ENCODE data around the gene PLA2G2C.

The PLA2G2C gene

DNA sequence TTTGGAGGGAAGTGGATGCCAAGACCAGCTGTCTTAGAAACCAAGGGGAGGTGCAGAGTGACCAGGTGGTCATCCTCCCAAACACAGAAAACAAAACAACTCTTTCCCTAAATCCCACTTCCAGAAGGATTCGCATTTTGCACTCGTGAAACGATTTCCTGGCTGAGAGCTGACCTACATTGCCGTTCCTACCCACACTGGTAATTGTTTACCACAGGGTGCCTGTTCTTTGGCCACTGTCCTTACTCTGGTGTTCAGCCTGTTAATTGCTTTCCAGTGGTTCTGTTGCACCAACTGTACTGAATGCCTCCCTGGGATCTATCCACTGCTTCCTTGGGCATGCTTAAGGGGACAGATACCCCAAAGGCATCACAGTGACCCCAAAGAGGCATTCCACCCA lies 23.2 kb upstream of the PLA2G2C start:
- no peak overlapping the region for H3K4me3 ChIP-seq (replicated peaks; ENCODE audit: low read depth, low read length)
- DNase-seq (ENCODE audit: extremely low read depth, low read depth), result no peak
- TF ChIP-seq, protein P1, sequence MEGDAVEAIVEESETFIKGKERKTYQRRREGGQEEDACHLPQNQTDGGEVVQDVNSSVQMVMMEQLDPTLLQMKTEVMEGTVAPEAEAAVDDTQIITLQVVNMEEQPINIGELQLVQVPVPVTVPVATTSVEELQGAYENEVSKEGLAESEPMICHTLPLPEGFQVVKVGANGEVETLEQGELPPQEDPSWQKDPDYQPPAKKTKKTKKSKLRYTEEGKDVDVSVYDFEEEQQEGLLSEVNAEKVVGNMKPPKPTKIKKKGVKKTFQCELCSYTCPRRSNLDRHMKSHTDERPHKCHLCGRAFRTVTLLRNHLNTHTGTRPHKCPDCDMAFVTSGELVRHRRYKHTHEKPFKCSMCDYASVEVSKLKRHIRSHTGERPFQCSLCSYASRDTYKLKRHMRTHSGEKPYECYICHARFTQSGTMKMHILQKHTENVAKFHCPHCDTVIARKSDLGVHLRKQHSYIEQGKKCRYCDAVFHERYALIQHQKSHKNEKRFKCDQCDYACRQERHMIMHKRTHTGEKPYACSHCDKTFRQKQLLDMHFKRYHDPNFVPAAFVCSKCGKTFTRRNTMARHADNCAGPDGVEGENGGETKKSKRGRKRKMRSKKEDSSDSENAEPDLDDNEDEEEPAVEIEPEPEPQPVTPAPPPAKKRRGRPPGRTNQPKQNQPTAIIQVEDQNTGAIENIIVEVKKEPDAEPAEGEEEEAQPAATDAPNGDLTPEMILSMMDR (IDR thresholded peaks at IDR 0.05; ENCODE audit: low read depth, low read length, missing control alignments), result no peak

GRCh38 chr1:20207546-20207945 lies 21.2 kb upstream of the PLA2G2C start:
- DNase-seq (ENCODE audit: extremely low read depth, low read depth), result no peak
- TF ChIP-seq, protein P1 (IDR thresholded peaks at IDR 0.05; ENCODE audit: low read depth, low read length, missing control alignments), result no peak
- no peak overlapping the region for H3K4me3 ChIP-seq (replicated peaks; ENCODE audit: low read depth, low read length)

DNA sequence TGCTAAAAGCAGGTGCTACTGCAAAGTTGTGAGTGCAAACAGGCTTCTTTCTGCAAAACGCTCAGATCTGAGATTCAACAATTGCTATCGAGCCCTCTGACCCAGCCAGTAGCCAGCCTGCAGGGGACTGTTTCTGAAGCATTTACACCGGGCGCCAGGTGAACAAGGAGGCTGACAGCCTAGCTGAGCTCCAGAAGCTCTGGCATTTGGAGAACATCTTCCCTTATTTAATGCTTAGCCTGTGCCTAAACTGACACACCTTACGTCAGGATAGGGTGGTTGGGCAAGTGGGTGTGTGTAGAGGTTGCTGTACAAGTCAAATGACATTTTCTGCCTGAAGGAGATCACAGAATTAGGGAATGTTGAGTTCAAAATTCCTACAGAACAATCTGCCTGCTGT lies 15.8 kb upstream of the PLA2G2C start:
- no peak for DNase-seq (ENCODE audit: extremely low read depth, low read depth)
- H3K4me3 ChIP-seq (replicated peaks; ENCODE audit: low read depth, low read length), result no peak overlapping the region
- TF ChIP-seq, protein P1 (IDR thresholded peaks at IDR 0.05; ENCODE audit: low read depth, low read length, missing control alignments), result no peak

GRCh38 chr1:20200966-20201365 lies 14.6 kb upstream of the PLA2G2C start:
- DNase-seq (ENCODE audit: extremely low read depth, low read depth), result no peak
- H3K4me3 ChIP-seq (replicated peaks; ENCODE audit: low read depth, low read length), result no peak overlapping the region
- TF ChIP-seq, protein P1 (IDR thresholded peaks at IDR 0.05; ENCODE audit: low read depth, low read length, missing control alignments), result no peak

- no peak overlapping the region for H3K4me3 ChIP-seq (replicated peaks; ENCODE audit: low read depth, low read length)
- DNase-seq (ENCODE audit: extremely low read depth, low read depth), result no peak
- TF ChIP-seq, protein P1 (IDR thresholded peaks at IDR 0.05; ENCODE audit: low read depth, low read length, missing control alignments), result no peak
Measured at GRCh38 chr1:20199840-20200239, 13.5 kb upstream of the PLA2G2C start.

- DNase-seq (ENCODE audit: extremely low read depth, low read depth), result no peak
- H3K4me3 ChIP-seq (replicated peaks; ENCODE audit: low read depth, low read length), result no peak overlapping the region
- TF ChIP-seq, protein P1 (IDR thresholded peaks at IDR 0.05; ENCODE audit: low read depth, low read length, missing control alignments), result no peak
Measured at GRCh38 chr1:20199403-20199802, 13.1 kb upstream of the PLA2G2C start.

DNA sequence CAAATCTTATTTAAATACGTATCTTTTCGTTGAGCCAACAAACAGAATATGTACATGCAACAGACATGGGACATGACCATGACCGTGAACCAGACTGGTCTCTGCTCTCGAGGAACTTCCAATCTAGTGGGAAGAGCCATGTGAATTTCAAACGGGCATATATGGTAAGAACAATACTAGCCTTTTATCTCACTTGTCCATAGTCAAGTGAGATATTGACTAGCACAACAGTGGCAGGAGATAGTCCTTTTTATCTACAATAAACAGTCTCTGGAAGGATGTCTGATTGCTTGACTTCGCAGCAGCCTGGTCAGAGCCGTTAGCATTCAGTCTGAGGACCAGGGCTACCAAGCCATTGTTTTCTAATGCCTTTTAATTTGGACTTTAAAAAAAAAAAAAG lies 12.6 kb upstream of the PLA2G2C start:
- no peak overlapping the region for H3K4me3 ChIP-seq (replicated peaks; ENCODE audit: low read depth, low read length)
- TF ChIP-seq, protein P1 (IDR thresholded peaks at IDR 0.05; ENCODE audit: low read depth, low read length, missing control alignments), result no peak
- no peak for DNase-seq (ENCODE audit: extremely low read depth, low read depth)
